RWPE2 (cell line): ENCODE results near the gene CYP26B1.

Experiments used
- ATAC-seq: fragments of 200-7000 bp; cut with Tn5 transposase; 3 replicates; pipeline ENCODE4 v1.9.1; 2021; ENCODE audit warnings: low read depth
- DNase-seq: peaks from one replicate; pipeline ENCODE4 v3.0.0-alpha.2; 2020; ENCODE audit warnings: low spot score
- H3K27ac ChIP-seq: fragments of 450-650 bp; 2 replicates; pipeline ENCODE4 v1.5.1; 2017; ENCODE audit warnings: mild to moderate bottlenecking; ENCODE audit not compliant: poor library complexity, severe bottlenecking
- H3K27me3 ChIP-seq: fragments of 250-450 bp; sonication (Bioruptor Pico); 2 replicates; pipeline ENCODE4 v1.5.1; 2021; ENCODE audit warnings: mild to moderate bottlenecking, moderate library complexity; ENCODE audit not compliant: insufficient read depth, poor library complexity, severe bottlenecking
- H3K36me3 ChIP-seq: fragments of 250-450 bp; sonication (Bioruptor Pico); 2 replicates; pipeline ENCODE4 v1.5.1; 2020; ENCODE audit warnings: low read depth, mild to moderate bottlenecking, moderate library complexity
- H3K4me1 ChIP-seq: fragments of 250-450 bp; sonication (Bioruptor Pico); 2 replicates; pipeline ENCODE4 v1.5.1; 2021; ENCODE audit warnings: mild to moderate bottlenecking, moderate library complexity; ENCODE audit not compliant: insufficient read depth, poor library complexity, severe bottlenecking
- H3K4me3 ChIP-seq: fragments of 250-450 bp; sonication (Bioruptor Pico); 2 replicates; pipeline ENCODE4 v1.5.1; 2021; ENCODE audit warnings: mild to moderate bottlenecking, moderate library complexity; ENCODE audit not compliant: severe bottlenecking
- H3K9me3 ChIP-seq: fragments of 250-450 bp; sonication (Bioruptor Pico); 2 replicates; pipeline ENCODE4 v1.5.1; 2021; ENCODE audit warnings: mild to moderate bottlenecking, moderate library complexity; ENCODE audit not compliant: severe bottlenecking
- TF ChIP-seq, protein P1 (sequence below): fragments of 450-650 bp; IDR thresholded peaks from one replicate; pipeline ENCODE4 v1.5.1; 2017; ENCODE audit warnings: mild to moderate bottlenecking, moderate library complexity; ENCODE audit not compliant: poor library complexity, severe bottlenecking

CYP26B1 gene

DNA sequence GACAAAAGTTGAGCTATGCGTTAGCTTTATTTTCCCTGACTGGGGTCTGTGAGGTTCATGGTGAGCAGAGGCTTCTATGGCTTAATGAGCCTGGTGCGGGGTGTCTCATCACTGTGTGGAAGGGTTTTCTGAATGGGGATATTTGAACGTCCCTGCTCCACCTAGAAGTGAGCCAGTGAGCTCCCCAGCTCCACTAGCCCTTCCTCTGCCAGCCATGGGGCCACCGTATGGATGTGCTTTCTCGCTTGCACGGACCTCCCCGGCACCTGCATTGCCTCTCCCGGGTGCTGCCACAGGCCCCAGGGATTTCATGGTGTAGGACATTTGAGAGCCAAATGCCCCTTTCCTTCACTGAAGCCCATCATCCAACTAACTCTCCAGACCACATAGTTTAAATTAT lies 37.8 kb downstream of the CYP26B1 start:
- H3K4me3 ChIP-seq: no peak overlapping the region
- no peaks in the 10 kb centered on the region for H3K36me3 ChIP-seq
- TF ChIP-seq, protein P1, sequence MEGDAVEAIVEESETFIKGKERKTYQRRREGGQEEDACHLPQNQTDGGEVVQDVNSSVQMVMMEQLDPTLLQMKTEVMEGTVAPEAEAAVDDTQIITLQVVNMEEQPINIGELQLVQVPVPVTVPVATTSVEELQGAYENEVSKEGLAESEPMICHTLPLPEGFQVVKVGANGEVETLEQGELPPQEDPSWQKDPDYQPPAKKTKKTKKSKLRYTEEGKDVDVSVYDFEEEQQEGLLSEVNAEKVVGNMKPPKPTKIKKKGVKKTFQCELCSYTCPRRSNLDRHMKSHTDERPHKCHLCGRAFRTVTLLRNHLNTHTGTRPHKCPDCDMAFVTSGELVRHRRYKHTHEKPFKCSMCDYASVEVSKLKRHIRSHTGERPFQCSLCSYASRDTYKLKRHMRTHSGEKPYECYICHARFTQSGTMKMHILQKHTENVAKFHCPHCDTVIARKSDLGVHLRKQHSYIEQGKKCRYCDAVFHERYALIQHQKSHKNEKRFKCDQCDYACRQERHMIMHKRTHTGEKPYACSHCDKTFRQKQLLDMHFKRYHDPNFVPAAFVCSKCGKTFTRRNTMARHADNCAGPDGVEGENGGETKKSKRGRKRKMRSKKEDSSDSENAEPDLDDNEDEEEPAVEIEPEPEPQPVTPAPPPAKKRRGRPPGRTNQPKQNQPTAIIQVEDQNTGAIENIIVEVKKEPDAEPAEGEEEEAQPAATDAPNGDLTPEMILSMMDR: no peak
- H3K27me3 ChIP-seq: no peaks in the 10 kb centered on the region
- no peak for DNase-seq
- ATAC-seq: no peak
- no peak overlapping the region for H3K27ac ChIP-seq
- peaks cover 35% of the 10 kb centered on the region for H3K4me1 ChIP-seq
- H3K9me3 ChIP-seq: no peaks in the 10 kb centered on the region

DNA sequence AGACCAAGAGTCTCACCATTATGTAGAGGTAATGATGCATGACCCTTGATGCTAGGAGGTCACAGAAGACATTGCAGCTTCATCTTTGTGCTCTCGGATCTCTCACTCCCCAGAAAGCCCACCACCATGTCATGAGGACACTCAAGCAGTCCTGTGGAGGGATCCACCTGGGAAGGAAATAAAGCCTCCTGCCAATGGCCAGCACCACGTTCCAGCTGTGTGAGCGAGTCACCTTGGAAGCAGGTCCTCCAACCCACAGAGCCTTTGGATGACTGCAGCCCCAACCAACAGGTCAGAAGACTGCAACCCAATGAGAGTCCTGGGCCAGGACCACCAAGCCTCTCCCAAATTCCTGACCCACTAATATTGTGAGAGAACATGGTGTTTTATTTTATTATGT lies 38.4 kb downstream of the CYP26B1 start:
- H3K4me1 ChIP-seq: peaks cover 33% of the 10 kb centered on the region
- TF ChIP-seq, protein P1: no peak
- ATAC-seq: no peak
- H3K9me3 ChIP-seq: no peaks in the 10 kb centered on the region
- H3K4me3 ChIP-seq: no peak overlapping the region
- no peaks in the 10 kb centered on the region for H3K27me3 ChIP-seq
- no peaks in the 10 kb centered on the region for H3K36me3 ChIP-seq
- H3K27ac ChIP-seq: peak overlapping the region; percentile 70
- DNase-seq: peak; percentile 34

DNA sequence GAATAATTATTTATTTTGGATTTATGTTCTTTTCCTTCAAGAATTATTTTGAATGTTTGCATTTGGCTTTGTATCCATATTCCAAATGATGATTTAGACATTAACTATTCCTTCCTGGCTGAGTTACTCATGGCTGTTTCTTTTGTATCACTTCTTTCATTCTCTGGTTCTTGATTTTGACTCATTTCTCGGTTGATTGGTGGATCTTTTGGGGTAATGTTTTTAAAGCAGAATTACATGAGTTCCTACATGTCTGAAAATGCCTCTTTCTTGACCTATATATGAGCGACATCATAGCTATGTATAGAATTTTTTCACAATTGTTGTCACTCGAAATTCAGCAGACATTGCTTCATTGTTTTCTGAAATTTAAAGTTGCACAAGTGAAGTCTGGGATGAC lies 39.5 kb downstream of the CYP26B1 start:
- no peaks in the 10 kb centered on the region for H3K27me3 ChIP-seq
- TF ChIP-seq, protein P1: no peak
- DNase-seq (no peak), ATAC-seq (peak; percentile 90)
- H3K36me3 ChIP-seq: no peaks in the 10 kb centered on the region
- peak overlapping the region; percentile 70 for H3K27ac ChIP-seq
- H3K9me3 ChIP-seq: no peaks in the 10 kb centered on the region
- no peak overlapping the region for H3K4me3 ChIP-seq
- peaks cover 33% of the 10 kb centered on the region for H3K4me1 ChIP-seq

DNA sequence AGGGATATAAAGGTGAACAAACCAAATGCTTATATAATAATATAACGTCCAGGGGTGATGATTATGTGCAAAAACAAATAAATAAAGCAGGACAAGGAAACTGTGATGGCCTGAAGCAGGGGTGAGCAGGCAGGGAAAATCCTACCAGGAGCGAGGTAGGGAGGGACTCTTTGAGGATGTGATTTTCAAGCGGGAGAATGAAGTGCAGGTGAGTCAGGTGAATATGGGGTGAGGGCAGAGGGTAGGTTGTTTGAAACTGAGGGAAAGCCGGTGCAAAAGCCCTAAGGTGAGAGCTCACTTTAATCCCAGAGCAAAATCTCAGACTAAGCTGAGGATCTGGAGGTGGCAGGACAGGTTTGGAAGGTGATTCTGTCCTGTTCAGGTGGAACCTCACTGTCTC lies 40.7 kb downstream of the CYP26B1 start:
- Histone ChIP-seq H3K27ac (peak overlapping the region; percentile 70), H3K4me3 (no peak overlapping the region), H3K9me3 (no peaks in the 10 kb centered on the region), H3K27me3 (no peaks in the 10 kb centered on the region), H3K4me1 (peaks cover 26% of the 10 kb centered on the region), H3K36me3 (no peaks in the 10 kb centered on the region)
- no peak for ATAC-seq
- TF ChIP-seq, protein P1: no peak
- no peak for DNase-seq

DNA sequence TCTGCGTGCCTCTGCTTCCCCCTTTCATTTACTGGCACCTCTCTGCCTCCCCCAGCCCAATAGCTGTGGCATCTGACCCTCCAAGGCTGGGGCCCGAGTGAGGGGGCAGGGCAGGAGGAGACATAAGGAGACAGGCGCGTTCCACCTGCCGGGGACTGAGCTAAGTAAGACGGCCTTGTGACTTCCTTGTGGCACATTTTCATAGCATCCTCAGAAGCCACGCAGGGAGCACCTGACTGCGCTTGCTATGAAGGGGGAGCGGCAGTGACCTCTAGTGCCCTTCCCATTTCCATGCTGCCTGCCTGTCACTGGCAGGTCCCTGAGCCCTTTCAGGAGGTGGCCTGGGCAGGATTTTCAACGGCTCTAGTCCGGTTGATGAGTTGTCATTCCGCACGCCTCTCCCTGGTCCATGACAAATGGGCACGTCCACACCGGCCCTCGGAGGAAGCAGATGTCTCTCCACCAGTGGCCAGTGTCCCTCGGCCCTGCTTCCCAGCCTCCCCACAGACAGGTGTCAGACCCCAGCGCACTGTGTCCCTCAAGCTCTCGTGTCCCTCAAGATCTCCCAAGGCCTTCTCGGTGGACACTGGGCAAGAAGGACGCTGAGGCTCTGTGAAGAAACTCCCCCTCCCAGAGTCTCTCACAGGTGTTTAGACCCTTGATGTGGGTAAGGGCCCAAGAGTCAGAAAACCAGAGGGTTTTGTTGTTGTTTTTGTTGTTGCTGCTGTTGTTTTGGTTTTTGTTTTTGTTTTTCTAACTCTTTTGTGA lies 42.7 kb downstream of the CYP26B1 start:
- Histone ChIP-seq H3K9me3 (no peaks in the 10 kb centered on the region), H3K4me1 (peaks cover 26% of the 10 kb centered on the region), H3K36me3 (no peaks in the 10 kb centered on the region), H3K27me3 (no peaks in the 10 kb centered on the region), H3K4me3 (no peak overlapping the region), H3K27ac (no peak overlapping the region)
- TF ChIP-seq, protein P1: no peak
- no peak for ATAC-seq
- DNase-seq: peak; percentile 52
